ENCODE data around the gene PPM1K.
A peak's percentile ranks its signal among the peaks of the same experiment; 100 is the strongest.

PPM1K gene

GRCh38 chr4:88277711-88278225 lies 6.6 kb downstream of the PPM1K start:
- DNase-seq (ENCODE audit: low read depth in 4 of 4, low spot score in 1 of 4) = no peak

- DNase-seq (ENCODE audit: low read depth in 4 of 4, low spot score in 1 of 4) = no peak
Measured at GRCh38 chr4:88276952-88277710, 7.2 kb downstream of the PPM1K start.

- no peak for DNase-seq (ENCODE audit: low read depth in 4 of 4, low spot score in 1 of 4)
Measured at GRCh38 chr4:88275949-88276515, 8.3 kb downstream of the PPM1K start.

GRCh38 chr4:88275516-88275915 lies 8.8 kb downstream of the PPM1K start:
- no peak for DNase-seq (ENCODE audit: low read depth in 4 of 4, low spot score in 1 of 4)

GRCh38 chr4:88268913-88269312 lies 15.4 kb downstream of the PPM1K start:
- DNase-seq (ENCODE audit: low read depth in 4 of 4, low spot score in 1 of 4) = no peak

GRCh38 chr4:88264336-88264735 lies 20.0 kb downstream of the PPM1K start:
- no peak for DNase-seq (ENCODE audit: low read depth in 4 of 4, low spot score in 1 of 4)

- DNase-seq (ENCODE audit: low read depth in 4 of 4, low spot score in 1 of 4) = no peak
Measured at GRCh38 chr4:88257726-88258125, 26.6 kb downstream of the PPM1K start.

GRCh38 chr4:88255111-88255510 lies 29.2 kb downstream of the PPM1K start:
- DNase-seq (ENCODE audit: low read depth in 4 of 4, low spot score in 1 of 4) = no peak

GRCh38 chr4:88251924-88252323 lies 32.4 kb downstream of the PPM1K start:
- DNase-seq (ENCODE audit: low read depth in 4 of 4, low spot score in 1 of 4) = no peak

GRCh38 chr4:88247148-88247547 lies 37.2 kb downstream of the PPM1K start:
- no peak for DNase-seq (ENCODE audit: low read depth in 4 of 4, low spot score in 1 of 4)

GRCh38 chr4:88246600-88246999 lies 37.8 kb downstream of the PPM1K start:
- no peak for DNase-seq (ENCODE audit: low read depth in 4 of 4, low spot score in 1 of 4)

GRCh38 chr4:88244816-88245579 lies 39.4 kb downstream of the PPM1K start:
- peak in 2 of 4 experiments; percentile 14 to 16 for DNase-seq (ENCODE audit: low read depth in 4 of 4, low spot score in 1 of 4)

GRCh38 chr4:88244056-88244455 lies 40.3 kb downstream of the PPM1K start:
- no peak for DNase-seq (ENCODE audit: low read depth in 4 of 4, low spot score in 1 of 4)

- no peak for DNase-seq (ENCODE audit: low read depth in 4 of 4, low spot score in 1 of 4)
Measured at GRCh38 chr4:88242144-88242543, 42.2 kb downstream of the PPM1K start.

- no peak for DNase-seq (ENCODE audit: low read depth in 4 of 4, low spot score in 1 of 4)
Measured at GRCh38 chr4:88240297-88240714, 44.1 kb downstream of the PPM1K start.

- DNase-seq (ENCODE audit: low read depth in 4 of 4, low spot score in 1 of 4) = no peak
Measured at GRCh38 chr4:88230969-88231771, 53.2 kb downstream of the PPM1K start.

GRCh38 chr4:88230461-88230891 lies 53.9 kb downstream of the PPM1K start:
- DNase-seq (ENCODE audit: low read depth in 4 of 4, low spot score in 1 of 4) = no peak

- DNase-seq (ENCODE audit: low read depth in 4 of 4, low spot score in 1 of 4) = no peak
Measured at GRCh38 chr4:88227734-88228133, 56.6 kb downstream of the PPM1K start.

GRCh38 chr4:88226143-88226542 lies 58.2 kb downstream of the PPM1K start:
- DNase-seq (ENCODE audit: low read depth in 4 of 4, low spot score in 1 of 4) = no peak

GRCh38 chr4:88225232-88226105 lies 58.9 kb downstream of the PPM1K start:
- DNase-seq (ENCODE audit: low read depth in 4 of 4, low spot score in 1 of 4) = no peak

All from stimulated activated CD4-positive, alpha-beta T cell treated with anti-CD3 and anti-CD28 coated beads, Interleukin-1b, Interleukin-23, amount 100 ng/mL, for 24 hours (primary cell).